Measurements from ENCODE around the gene PNPLA8.
"Not testable (repeated sequence)": the region's sequence is repeated elsewhere in the genome, so short reads cannot be mapped to it uniquely, and the experiment has no call there.

The PNPLA8 gene

GRCh38 chr7:108525985-108526767, at the start of gene PNPLA8:
PNPLA8 (minus strand) TSS chr7:108526135; CDS start chr7:108515491, 10,644 bp downstream.
- peak; percentile 99 to 100 (median 100) for DNase-seq

GRCh38 chr7:108575156-108575555, 49.2 kb upstream of the PNPLA8 start:
- no peak for DNase-seq

- DNase-seq: no peak
These were observed 46.5 kb upstream of the PNPLA8 start for GRCh38 chr7:108572480-108572879.

- peak; percentile 70 to 76 (median 75) for DNase-seq
These were observed 44.3 kb upstream of the PNPLA8 start for GRCh38 chr7:108570146-108570755.

- DNase-seq: peak; percentile 98 to 100 (median 99)
These were observed 43.6 kb upstream of the PNPLA8 start, which contains the start of the genes DNAJB9 and THAP5 for GRCh38 chr7:108569381-108570145. DNAJB9 (plus strand) TSS chr7:108569874; CDS start chr7:108571727, 1,853 bp downstream. THAP5 (minus strand) TSS chr7:108569706; CDS start chr7:108569569, 137 bp downstream.

- DNase-seq: no peak
These were observed 43.0 kb upstream of the PNPLA8 start for GRCh38 chr7:108568801-108569380.

GRCh38 chr7:108565987-108566386, 40.1 kb upstream of the PNPLA8 start:
- no peak for DNase-seq

- DNase-seq: no peak
These were observed 35.2 kb upstream of the PNPLA8 start for GRCh38 chr7:108561047-108561619.

GRCh38 chr7:108559253-108559652, 33.3 kb upstream of the PNPLA8 start:
- DNase-seq: no peak

- DNase-seq: no peak
These were observed 31.7 kb upstream of the PNPLA8 start for GRCh38 chr7:108557617-108558016.

- DNase-seq: no peak
These were observed 31.3 kb upstream of the PNPLA8 start for GRCh38 chr7:108557191-108557590.

- DNase-seq: not testable (repeated sequence)
These were observed 30.7 kb upstream of the PNPLA8 start for GRCh38 chr7:108556665-108557064.

- DNase-seq: not testable (repeated sequence)
These were observed 22.4 kb upstream of the PNPLA8 start for GRCh38 chr7:108548141-108548896.

- no peak for DNase-seq
These were observed 15.5 kb upstream of the PNPLA8 start for GRCh38 chr7:108541478-108541877.

GRCh38 chr7:108538685-108539084, 12.8 kb upstream of the PNPLA8 start:
- DNase-seq: not testable (repeated sequence)

- DNase-seq: not testable (repeated sequence)
These were observed 12.3 kb upstream of the PNPLA8 start for GRCh38 chr7:108538236-108538635.

- DNase-seq: no peak
These were observed 11.3 kb upstream of the PNPLA8 start for GRCh38 chr7:108537229-108537628.

GRCh38 chr7:108535744-108536143, 9.8 kb upstream of the PNPLA8 start:
- no peak for DNase-seq

GRCh38 chr7:108535257-108535656, 9.3 kb upstream of the PNPLA8 start:
- DNase-seq: peak; percentile 52 to 76 (median 65)

GRCh38 chr7:108533712-108534111, 7.8 kb upstream of the PNPLA8 start:
- no peak for DNase-seq

- no peak for DNase-seq
These were observed 3.4 kb upstream of the PNPLA8 start for GRCh38 chr7:108529341-108529740.

Data from suppressor macrophage treated with lipopolysaccharide for 1 hour (primary cell).